Lower lobe of right lung (tissue), 2 donors: ENCODE data around the gene ZNF354C. TPM values are rescaled to one million over a fixed set of nuclear protein-coding genes. Genes with fewer than 3 reads are reported as not detected.

Source experiments
- ATAC-seq, 2 donors: fragments of 200-7000 bp; cut with Tn5 transposase; one replicate each; pipeline ENCODE4 v1.9.1; 2020 to 2022; ENCODE audit warnings: mild to moderate bottlenecking in 2 of 2, moderate library complexity in 2 of 2
- DNase-seq: peaks from one replicate; pipeline ENCODE4 v3.0.0-alpha.2; 2020
- H3K27ac ChIP-seq: fragments of 200-600 bp; one replicate; pipeline ENCODE4 v1.8.0; 2022
- H3K27me3 ChIP-seq: fragments of 200-600 bp; one replicate; pipeline ENCODE4 v1.8.0; 2022; ENCODE audit warnings: low read depth
- H3K36me3 ChIP-seq: fragments of 200-600 bp; one replicate; pipeline ENCODE4 v1.8.0; 2022; ENCODE audit warnings: mild to moderate bottlenecking
- H3K4me1 ChIP-seq: fragments of 200-600 bp; one replicate; pipeline ENCODE4 v1.8.0; 2022
- H3K4me3 ChIP-seq: fragments of 200-600 bp; one replicate; pipeline ENCODE4 v1.8.0; 2022; ENCODE audit warnings: mild to moderate bottlenecking
- H3K9me3 ChIP-seq: fragments of 200-600 bp; one replicate; pipeline ENCODE4 v1.8.0; 2022
- CTCF ChIP-seq: fragments of 200-600 bp; IDR thresholded peaks from one replicate; pipeline ENCODE4 v1.8.0; 2022; ENCODE audit warnings: antibody characterized with exemption, mild to moderate bottlenecking
- intact Hi-C: fragments of 100-400 bp; cut with DNase I; formaldehyde crosslinking; loops from one replicate; pipeline ENCODE4 v1.11.0; 2022
- long read RNA-seq: library from polyadenylated mRNA; unstranded; transcript quantifications from one replicate; pipeline ENCODE4 v2.0.0, GENCODE V29; 2021
- total RNA-seq: library from RNA; stranded (reverse); fragmentation: NEBNext Ultra II Directional; extraction: Animal tissue kit (Norgen Biotek cat#: 25700); gene quantifications from one replicate; pipeline ENCODE4 v1.2.1, GENCODE V29; 2021
- donor health status: DM: no; HTN: yes; CAD: no; lungs with severe emphysema.

ZNF354C gene
- total RNA-seq = 6.7 TPM
- long read RNA-seq, full-length matches to known transcripts = 4 of 7 reads
- long read RNA-seq, partial matches to known transcripts = 1 of 7 reads
- long read RNA-seq, other reads (novel, unspliced or antisense) = 2 of 7 reads

- peak within 1 kb of the TSS; percentile 85 for H3K27ac ChIP-seq
- ATAC-seq = peak; percentile 98 to 100
- peaks cover 10% of the 10 kb centered on the region for H3K36me3 ChIP-seq
These were observed at the start of gene ZNF354C for GRCh38 chr5:179060116-179061008. Gene ZNF354C, plus strand, starts transcription at chr5:179060373. Its CDS starts 1,696 bp downstream, at chr5:179062069.

GRCh38 chr5:179023528-179024189, 36.5 kb upstream of the ZNF354C start, which contains the start of gene ZNF879:
Gene ZNF879, plus strand, starts transcription at chr5:179023804. Its CDS starts 1,201 bp downstream, at chr5:179025005.
- peaks cover 25% of the 10 kb centered on the region for H3K9me3 ChIP-seq
- no peaks in the 10 kb centered on the region for H3K27me3 ChIP-seq
- H3K36me3 ChIP-seq = peaks cover 25% of the 10 kb centered on the region
- H3K4me3 ChIP-seq = peak within 1 kb of the TSS; percentile 78
- peak within 1 kb of the TSS; percentile 90 for H3K27ac ChIP-seq
- TF ChIP-seq CTCF = no peak
- intact Hi-C loops = no loop called here
- peaks cover 10% of the 10 kb centered on the region for H3K4me1 ChIP-seq
- peak; percentile 96 for DNase-seq
- peak; percentile 99 for ATAC-seq

More at GRCh38 chr5:179060116-179061008, at the start of gene ZNF354C:
- TF ChIP-seq CTCF = no peak
- no peaks in the 10 kb centered on the region for H3K27me3 ChIP-seq
- peak within 1 kb of the TSS; percentile 95 for H3K4me3 ChIP-seq
- peaks cover 14% of the 10 kb centered on the region for H3K4me1 ChIP-seq
- intact Hi-C loops = no loop called here
- H3K9me3 ChIP-seq = peaks cover 15% of the 10 kb centered on the region
- DNase-seq = peak; percentile 93

- DNase-seq = no peak
- H3K4me1 ChIP-seq = no peaks in the 10 kb centered on the region
- H3K9me3 ChIP-seq = peaks cover 99% of the 10 kb centered on the region
- peaks cover 44% of the 10 kb centered on the region for H3K36me3 ChIP-seq
- no peak for ATAC-seq
- H3K27ac ChIP-seq = no peak overlapping the region
- H3K27me3 ChIP-seq = no peaks in the 10 kb centered on the region
- no peak for TF ChIP-seq CTCF
- intact Hi-C loops = no loop called here
- no peak overlapping the region for H3K4me3 ChIP-seq
These were observed 27.1 kb upstream of the ZNF354C start for GRCh38 chr5:179033004-179033580.

- intact Hi-C loops = no loop called here
- no peaks in the 10 kb centered on the region for H3K4me1 ChIP-seq
- peaks cover 48% of the 10 kb centered on the region for H3K9me3 ChIP-seq
- no peaks in the 10 kb centered on the region for H3K27me3 ChIP-seq
- ATAC-seq (no peak), DNase-seq (no peak)
- no peaks in the 10 kb centered on the region for H3K36me3 ChIP-seq
- H3K27ac ChIP-seq = no peak overlapping the region
- TF ChIP-seq CTCF = no peak
- no peak overlapping the region for H3K4me3 ChIP-seq
These were observed 15.4 kb upstream of the ZNF354C start for GRCh38 chr5:179044765-179045164.

- intact Hi-C loops = no loop called here
- no peak for TF ChIP-seq CTCF
- peaks cover 12% of the 10 kb centered on the region for H3K9me3 ChIP-seq
- H3K4me1 ChIP-seq = no peaks in the 10 kb centered on the region
- no peaks in the 10 kb centered on the region for H3K27me3 ChIP-seq
- no peaks in the 10 kb centered on the region for H3K36me3 ChIP-seq
- ATAC-seq (peak in 1 of 2 donors; percentile 64), DNase-seq (peak; percentile 56)
- no peak overlapping the region for H3K27ac ChIP-seq
- H3K4me3 ChIP-seq = no peak overlapping the region
These were observed 8.4 kb upstream of the ZNF354C start for GRCh38 chr5:179051784-179052183.
